ENCODE measurements around the gene CUBN.
A peak's percentile ranks its signal among the peaks of the same experiment; 100 is the strongest.

CUBN gene

GRCh38 chr10:16957038-16957437 is 172.6 kb downstream of the CUBN start:
- no peak overlapping the region for H3K4me3 ChIP-seq (ENCODE audit: insufficient read length, low read depth)
- TF ChIP-seq ZNF274 (IDR thresholded peaks at IDR 0.05; ENCODE audit: low read depth, low read length): no peak
- TF ChIP-seq YY1 (IDR thresholded peaks at IDR 0.05; ENCODE audit: insufficient read depth, insufficient read length): no peak
- no peak for TF ChIP-seq SUZ12 (IDR thresholded peaks at IDR 0.05; ENCODE audit: extremely low read depth, insufficient read depth, insufficient read length)
- no peaks in the 10 kb centered on the region for H3K9me3 ChIP-seq (ENCODE audit: insufficient read depth, low read length)
- no peaks in the 10 kb centered on the region for H3K4me1 ChIP-seq (ENCODE audit: insufficient read depth, insufficient read length)
- H3K9ac ChIP-seq (ENCODE audit: insufficient read length, low read depth): no peak overlapping the region
- H3K36me3 ChIP-seq (ENCODE audit: insufficient read depth, insufficient read length, low read length): no peaks in the 10 kb centered on the region
- no peaks in the 10 kb centered on the region for H3K27me3 ChIP-seq (ENCODE audit: insufficient read depth, insufficient read length)
- no peak for DNase-seq (ENCODE audit: low read depth, low spot score)

GRCh38 chr10:16954280-16955030 is 175.2 kb downstream of the CUBN start:
- no peak for DNase-seq (ENCODE audit: low read depth, low spot score)
- TF ChIP-seq SUZ12 (IDR thresholded peaks at IDR 0.05; ENCODE audit: extremely low read depth, insufficient read depth, insufficient read length) (no peak), YY1 (IDR thresholded peaks at IDR 0.05; ENCODE audit: insufficient read depth, insufficient read length) (no peak), ZNF274 (IDR thresholded peaks at IDR 0.05; ENCODE audit: low read depth, low read length) (no peak)
- Histone ChIP-seq H3K9ac (ENCODE audit: insufficient read length, low read depth) (no peak overlapping the region), H3K36me3 (ENCODE audit: insufficient read depth, insufficient read length, low read length) (no peaks in the 10 kb centered on the region), H3K4me3 (ENCODE audit: insufficient read length, low read depth) (no peak overlapping the region), H3K27me3 (ENCODE audit: insufficient read depth, insufficient read length) (no peaks in the 10 kb centered on the region), H3K4me1 (ENCODE audit: insufficient read depth, insufficient read length) (no peaks in the 10 kb centered on the region), H3K9me3 (ENCODE audit: insufficient read depth, low read length) (no peaks in the 10 kb centered on the region)

GRCh38 chr10:16953270-16953669 is 176.3 kb downstream of the CUBN start:
- Histone ChIP-seq H3K9ac (ENCODE audit: insufficient read length, low read depth) (no peak overlapping the region), H3K36me3 (ENCODE audit: insufficient read depth, insufficient read length, low read length) (no peaks in the 10 kb centered on the region), H3K4me3 (ENCODE audit: insufficient read length, low read depth) (no peak overlapping the region), H3K9me3 (ENCODE audit: insufficient read depth, low read length) (no peaks in the 10 kb centered on the region), H3K27me3 (ENCODE audit: insufficient read depth, insufficient read length) (no peaks in the 10 kb centered on the region), H3K4me1 (ENCODE audit: insufficient read depth, insufficient read length) (no peaks in the 10 kb centered on the region)
- TF ChIP-seq YY1 (IDR thresholded peaks at IDR 0.05; ENCODE audit: insufficient read depth, insufficient read length): no peak
- TF ChIP-seq SUZ12 (IDR thresholded peaks at IDR 0.05; ENCODE audit: extremely low read depth, insufficient read depth, insufficient read length): no peak
- DNase-seq (ENCODE audit: low read depth, low spot score): no peak

DNA sequence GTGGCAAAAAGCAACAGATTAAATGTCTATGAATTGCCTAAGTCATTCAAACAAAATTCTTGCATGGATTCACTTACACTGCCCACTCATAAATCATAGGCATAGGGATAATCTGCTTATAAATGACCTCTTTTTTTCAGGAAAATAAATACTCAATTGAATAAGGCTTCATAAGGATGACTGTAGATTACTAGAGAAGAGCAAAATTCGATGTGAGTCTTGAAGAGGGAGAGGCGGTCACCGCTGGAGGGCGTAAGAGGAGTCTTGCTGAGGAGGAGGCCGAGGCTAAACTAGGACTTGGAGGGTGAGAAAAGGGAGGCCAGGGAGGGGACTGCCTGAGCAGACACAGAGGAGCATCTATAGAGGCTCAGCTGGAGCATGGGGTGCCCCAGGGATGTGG is 177.0 kb downstream of the CUBN start:
- no peak for DNase-seq (ENCODE audit: low read depth, low spot score)
- TF ChIP-seq YY1 (IDR thresholded peaks at IDR 0.05; ENCODE audit: insufficient read depth, insufficient read length) (no peak), ZNF274 (IDR thresholded peaks at IDR 0.05; ENCODE audit: low read depth, low read length) (no peak), SUZ12 (IDR thresholded peaks at IDR 0.05; ENCODE audit: extremely low read depth, insufficient read depth, insufficient read length) (no peak)
- no peaks in the 10 kb centered on the region for H3K36me3 ChIP-seq (ENCODE audit: insufficient read depth, insufficient read length, low read length)
- H3K27me3 ChIP-seq (ENCODE audit: insufficient read depth, insufficient read length): no peaks in the 10 kb centered on the region
- H3K4me1 ChIP-seq (ENCODE audit: insufficient read depth, insufficient read length): no peaks in the 10 kb centered on the region
- H3K4me3 ChIP-seq (ENCODE audit: insufficient read length, low read depth): no peak overlapping the region
- no peaks in the 10 kb centered on the region for H3K9me3 ChIP-seq (ENCODE audit: insufficient read depth, low read length)
- H3K9ac ChIP-seq (ENCODE audit: insufficient read length, low read depth): no peak overlapping the region

DNA sequence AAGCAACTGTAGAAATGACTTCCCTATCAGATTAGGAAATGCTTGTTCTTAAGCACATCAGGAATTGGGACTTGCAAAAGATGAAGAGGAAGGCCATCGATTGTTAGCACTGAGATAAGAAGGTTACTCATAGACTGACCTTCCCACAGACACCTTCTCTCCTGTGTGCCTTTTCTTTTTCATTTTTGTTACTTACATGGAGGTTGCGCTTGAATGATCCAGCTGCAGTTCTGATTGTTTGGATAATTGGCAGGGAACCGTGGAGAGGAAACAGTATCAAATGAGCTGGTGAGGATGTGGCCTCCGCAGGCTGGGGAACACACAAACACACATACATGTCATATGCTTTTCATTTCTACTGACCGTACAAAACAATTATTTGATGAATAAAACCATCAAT is 177.5 kb downstream of the CUBN start:
- no peak for DNase-seq (ENCODE audit: low read depth, low spot score)
- H3K27me3 ChIP-seq (ENCODE audit: insufficient read depth, insufficient read length): no peaks in the 10 kb centered on the region
- H3K9me3 ChIP-seq (ENCODE audit: insufficient read depth, low read length): no peaks in the 10 kb centered on the region
- TF ChIP-seq ZNF274 (IDR thresholded peaks at IDR 0.05; ENCODE audit: low read depth, low read length) (no peak), YY1 (IDR thresholded peaks at IDR 0.05; ENCODE audit: insufficient read depth, insufficient read length) (no peak), SUZ12 (IDR thresholded peaks at IDR 0.05; ENCODE audit: extremely low read depth, insufficient read depth, insufficient read length) (no peak)
- H3K4me3 ChIP-seq (ENCODE audit: insufficient read length, low read depth): no peak overlapping the region
- H3K36me3 ChIP-seq (ENCODE audit: insufficient read depth, insufficient read length, low read length): no peaks in the 10 kb centered on the region
- no peaks in the 10 kb centered on the region for H3K4me1 ChIP-seq (ENCODE audit: insufficient read depth, insufficient read length)
- H3K9ac ChIP-seq (ENCODE audit: insufficient read length, low read depth): no peak overlapping the region

- Histone ChIP-seq H3K27me3 (ENCODE audit: insufficient read depth, insufficient read length) (no peaks in the 10 kb centered on the region), H3K36me3 (ENCODE audit: insufficient read depth, insufficient read length, low read length) (no peaks in the 10 kb centered on the region), H3K9ac (ENCODE audit: insufficient read length, low read depth) (no peak overlapping the region), H3K9me3 (ENCODE audit: insufficient read depth, low read length) (no peaks in the 10 kb centered on the region), H3K4me3 (ENCODE audit: insufficient read length, low read depth) (no peak overlapping the region), H3K4me1 (ENCODE audit: insufficient read depth, insufficient read length) (no peaks in the 10 kb centered on the region)
- DNase-seq (ENCODE audit: low read depth, low spot score): peak; percentile 63
- TF ChIP-seq YY1 (IDR thresholded peaks at IDR 0.05; ENCODE audit: insufficient read depth, insufficient read length) (no peak), ZNF274 (IDR thresholded peaks at IDR 0.05; ENCODE audit: low read depth, low read length) (no peak), SUZ12 (IDR thresholded peaks at IDR 0.05; ENCODE audit: extremely low read depth, insufficient read depth, insufficient read length) (no peak)
Observed at GRCh38 chr10:16950656-16951601, 178.7 kb downstream of the CUBN start.

- Histone ChIP-seq H3K36me3 (ENCODE audit: insufficient read depth, insufficient read length, low read length) (no peaks in the 10 kb centered on the region), H3K27me3 (ENCODE audit: insufficient read depth, insufficient read length) (no peaks in the 10 kb centered on the region), H3K4me1 (ENCODE audit: insufficient read depth, insufficient read length) (no peaks in the 10 kb centered on the region), H3K4me3 (ENCODE audit: insufficient read length, low read depth) (no peak overlapping the region), H3K9me3 (ENCODE audit: insufficient read depth, low read length) (no peaks in the 10 kb centered on the region), H3K9ac (ENCODE audit: insufficient read length, low read depth) (no peak overlapping the region)
- TF ChIP-seq YY1 (IDR thresholded peaks at IDR 0.05; ENCODE audit: insufficient read depth, insufficient read length) (no peak), SUZ12 (IDR thresholded peaks at IDR 0.05; ENCODE audit: extremely low read depth, insufficient read depth, insufficient read length) (no peak)
- DNase-seq (ENCODE audit: low read depth, low spot score): no peak
Observed at GRCh38 chr10:16949816-16950215, 179.8 kb downstream of the CUBN start.

All from NT2/D1 (cell line).